HG03039 (cell line): ENCODE data around the gene STAMBPL1.
"Not testable (repeated sequence)": the region's sequence is repeated elsewhere in the genome, so short reads cannot be mapped to it uniquely, and the experiment has no call there.

Experiments
- ATAC-seq: cut with Tn5 transposase; IDR thresholded peaks from one replicate; pipeline ENCODE4 v1.9.1; 2021; ENCODE audit warnings: mild to moderate bottlenecking, moderate library complexity; ENCODE audit not compliant: unreplicated experiment

STAMBPL1 gene

GRCh38 chr10:88918191-88918905 is 38.3 kb downstream of the STAMBPL1 start:
- no peak for ATAC-seq

GRCh38 chr10:88919041-88919440 is 39.0 kb downstream of the STAMBPL1 start:
- no peak for ATAC-seq

- no peak for ATAC-seq
Measured at GRCh38 chr10:88920198-88920597, 40.2 kb downstream of the STAMBPL1 start.

GRCh38 chr10:88920986-88921593 is 41.0 kb downstream of the STAMBPL1 start:
- ATAC-seq: no peak

GRCh38 chr10:88922041-88922440 is 42.0 kb downstream of the STAMBPL1 start:
- no peak for ATAC-seq

- no peak for ATAC-seq
Measured at GRCh38 chr10:88923520-88923919, 43.5 kb downstream of the STAMBPL1 start.

GRCh38 chr10:88926566-88927415 is 46.7 kb downstream of the STAMBPL1 start:
- no peak for ATAC-seq

GRCh38 chr10:88927416-88927690 is 47.3 kb downstream of the STAMBPL1 start:
- ATAC-seq: no peak

GRCh38 chr10:88928254-88928653 is 48.2 kb downstream of the STAMBPL1 start:
- ATAC-seq: no peak

GRCh38 chr10:88931548-88931947 is 51.5 kb downstream of the STAMBPL1 start:
- ATAC-seq: no peak

GRCh38 chr10:88932029-88932428 is 52.0 kb downstream of the STAMBPL1 start:
- ATAC-seq: not testable (repeated sequence)

GRCh38 chr10:88932539-88933256 is 52.7 kb downstream of the STAMBPL1 start:
- ATAC-seq: no peak

GRCh38 chr10:88933564-88933963 is 53.5 kb downstream of the STAMBPL1 start:
- no peak for ATAC-seq

- ATAC-seq: no peak
Measured at GRCh38 chr10:88934900-88935672, 55.0 kb downstream of the STAMBPL1 start.

GRCh38 chr10:88936656-88937055 is 56.6 kb downstream of the STAMBPL1 start:
- no peak for ATAC-seq

GRCh38 chr10:88938039-88938438 is 58.0 kb downstream of the STAMBPL1 start:
- no peak for ATAC-seq

GRCh38 chr10:88938938-88939337 is 58.9 kb downstream of the STAMBPL1 start:
- ATAC-seq: no peak

- no peak for ATAC-seq
Measured at GRCh38 chr10:88941026-88941425, 61.0 kb downstream of the STAMBPL1 start.

GRCh38 chr10:88943778-88944177 is 63.7 kb downstream of the STAMBPL1 start:
- ATAC-seq: no peak

GRCh38 chr10:88944813-88945212 is 64.8 kb downstream of the STAMBPL1 start:
- no peak for ATAC-seq

- no peak for ATAC-seq
Measured at GRCh38 chr10:88946200-88946599, 66.2 kb downstream of the STAMBPL1 start.
